ENCODE results near the gene KISS1.

The KISS1 gene

DNA sequence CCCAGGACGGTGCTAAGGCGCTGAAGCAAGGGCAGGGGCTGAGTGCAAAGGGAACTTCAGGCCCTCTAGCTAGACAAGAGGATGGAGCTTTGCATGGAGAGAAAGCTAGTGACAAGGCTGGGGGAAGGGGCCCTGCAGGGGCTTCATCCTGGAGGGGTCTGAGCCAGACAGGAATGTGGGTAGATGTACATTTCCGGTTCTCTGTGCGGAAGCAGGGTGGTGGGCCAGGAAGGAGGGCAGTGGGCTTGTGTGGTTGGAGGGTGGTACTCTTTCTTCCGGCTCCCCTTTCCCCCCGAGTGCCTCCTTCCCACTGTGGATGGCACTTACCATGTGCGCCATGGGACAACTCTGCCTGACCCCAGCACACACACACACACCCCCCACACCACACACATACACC is 1.5 kb downstream of the KISS1 start:
- DNase-seq (ENCODE audit: low read depth, low spot score): no peak
- no peak overlapping the region for H3K27ac ChIP-seq

DNA sequence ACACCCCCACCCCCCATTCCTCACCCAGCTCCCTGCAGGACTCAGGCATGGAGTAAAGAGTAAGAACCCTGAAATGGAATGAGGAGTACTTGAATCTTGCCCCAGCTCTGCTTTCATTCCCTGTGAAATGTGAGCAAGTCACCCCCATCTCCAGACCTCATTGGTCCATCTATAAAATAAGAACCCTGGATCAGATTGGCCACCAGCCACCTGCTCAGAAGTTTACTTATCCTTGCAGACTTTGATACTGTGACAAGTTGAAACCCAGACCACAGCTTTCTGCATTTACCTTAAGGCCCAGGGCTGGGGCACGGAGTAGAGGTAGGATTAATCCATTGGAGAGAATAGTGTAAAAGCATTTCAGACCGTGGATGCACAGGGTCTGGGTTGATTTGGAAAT is 2.2 kb downstream of the KISS1 start:
- DNase-seq (ENCODE audit: low read depth, low spot score): no peak
- H3K27ac ChIP-seq: no peak overlapping the region

- DNase-seq (ENCODE audit: low read depth, low spot score): no peak
- H3K27ac ChIP-seq: no peak overlapping the region
These were observed 3.5 kb downstream of the KISS1 start for GRCh38 chr1:204192589-204193352.

- DNase-seq (ENCODE audit: low read depth, low spot score): no peak
- no peak overlapping the region for H3K27ac ChIP-seq
These were observed 4.2 kb downstream of the KISS1 start for GRCh38 chr1:204192046-204192445.

DNA sequence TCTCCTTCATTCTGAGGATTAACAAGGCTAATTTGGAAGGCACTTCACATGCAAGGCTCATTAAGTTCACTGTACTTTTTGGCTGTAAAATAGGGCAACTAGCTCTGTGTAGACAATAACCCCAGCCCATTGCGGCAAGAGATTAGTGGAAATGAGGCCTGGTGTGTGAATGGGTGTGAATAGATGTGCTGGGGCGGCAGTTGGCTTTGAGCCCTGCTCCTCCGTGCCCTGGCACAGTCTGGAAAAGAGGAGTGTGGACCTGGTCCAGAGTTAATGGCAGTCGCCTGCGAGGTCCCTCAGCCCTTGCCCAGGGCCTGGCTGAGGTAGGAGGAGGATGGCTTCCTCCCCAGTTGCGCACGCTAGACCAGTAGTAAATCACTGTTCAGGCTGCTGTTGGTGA is 4.8 kb downstream of the KISS1 start:
- DNase-seq (ENCODE audit: low read depth, low spot score): no peak

DNA sequence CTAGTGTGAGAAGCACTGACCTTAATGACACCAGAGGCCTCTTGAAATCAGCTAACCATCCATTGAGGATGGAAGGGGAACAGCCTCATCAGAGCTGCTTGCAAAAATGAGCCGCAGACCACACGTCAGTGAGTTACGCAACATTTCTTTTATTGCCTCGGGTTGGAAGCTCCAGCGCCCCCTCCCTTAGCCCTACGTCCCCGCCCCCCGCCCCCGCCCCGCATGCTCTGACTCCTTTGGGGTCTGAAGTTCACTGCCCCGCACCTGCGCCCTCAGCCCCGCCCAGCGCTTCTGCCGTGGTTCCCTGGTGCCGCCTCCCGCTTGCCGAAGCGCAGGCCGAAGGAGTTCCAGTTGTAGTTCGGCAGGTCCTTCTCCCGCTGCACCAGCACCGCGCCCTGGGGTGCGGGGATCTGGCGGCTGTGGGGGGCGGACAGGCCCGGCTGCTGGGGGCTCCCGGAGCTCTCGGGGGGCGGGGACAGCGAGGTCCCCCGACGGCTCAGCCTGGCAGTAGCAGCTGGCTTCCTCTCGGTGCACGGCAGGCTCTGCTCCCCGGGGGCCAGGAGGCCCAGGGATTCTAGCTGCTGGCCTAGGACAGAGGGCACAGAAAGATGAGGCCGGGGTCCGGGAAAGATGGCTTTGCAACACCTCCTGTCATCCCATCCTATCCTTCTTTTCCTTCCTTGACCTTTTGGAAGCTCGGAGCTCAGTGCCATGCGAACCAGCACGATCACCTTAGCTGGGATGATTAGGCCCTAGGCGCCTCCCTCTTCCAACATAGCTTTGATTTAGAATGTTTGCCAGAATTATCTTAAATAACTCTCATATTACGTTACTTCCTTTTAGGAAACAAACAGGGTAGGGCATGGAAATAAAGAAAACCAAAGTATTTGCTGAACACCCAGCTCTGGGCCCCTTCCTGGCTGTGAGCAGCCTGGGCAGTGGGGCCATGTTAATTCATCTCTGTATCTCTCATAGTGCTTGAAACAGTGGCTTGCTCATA is 5.8 kb downstream of the KISS1 start:
- no peak for DNase-seq (ENCODE audit: low read depth, low spot score)
- H3K27ac ChIP-seq: no peak overlapping the region

More for the DNA sequence above, 4.8 kb downstream of the KISS1 start:
- H3K27ac ChIP-seq: no peak overlapping the region

DNA sequence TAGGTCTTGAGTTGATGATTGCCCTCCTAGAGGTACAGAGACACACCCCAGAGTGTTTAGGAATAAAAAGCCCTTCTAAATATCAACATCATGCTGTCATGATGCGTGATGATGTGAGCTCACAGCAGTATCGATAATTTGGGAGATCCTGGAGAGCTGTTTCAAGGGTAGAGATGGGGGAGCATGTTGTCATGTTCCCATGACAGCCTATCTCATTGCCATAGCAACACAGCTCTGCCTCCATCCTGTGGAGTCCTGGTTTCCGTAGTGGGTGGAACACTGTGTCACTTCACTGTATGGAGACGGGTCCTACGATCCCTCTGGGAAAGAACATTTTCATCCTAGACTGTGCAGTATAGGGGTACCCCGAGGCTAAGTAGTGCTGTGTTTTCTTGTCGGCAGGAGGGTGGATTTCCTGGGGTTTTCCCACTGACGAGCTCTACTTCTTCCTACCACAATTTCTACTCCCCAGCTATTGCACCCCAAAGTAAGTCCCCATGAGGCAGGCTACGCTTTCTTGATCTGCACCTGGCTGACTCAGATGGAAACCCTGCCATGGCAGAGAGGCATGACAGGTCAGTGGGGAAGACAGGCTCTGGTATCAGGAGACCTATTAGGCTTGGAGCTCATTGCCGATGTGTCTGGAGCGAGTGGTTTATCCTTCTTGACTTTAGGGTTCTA is 7.2 kb downstream of the KISS1 start:
- H3K27ac ChIP-seq: no peak overlapping the region
- DNase-seq (ENCODE audit: low read depth, low spot score): no peak

GRCh38 chr1:204186597-204186996 is 9.7 kb downstream of the KISS1 start:
- no peak for DNase-seq (ENCODE audit: low read depth, low spot score)
- no peak overlapping the region for H3K27ac ChIP-seq

DNA sequence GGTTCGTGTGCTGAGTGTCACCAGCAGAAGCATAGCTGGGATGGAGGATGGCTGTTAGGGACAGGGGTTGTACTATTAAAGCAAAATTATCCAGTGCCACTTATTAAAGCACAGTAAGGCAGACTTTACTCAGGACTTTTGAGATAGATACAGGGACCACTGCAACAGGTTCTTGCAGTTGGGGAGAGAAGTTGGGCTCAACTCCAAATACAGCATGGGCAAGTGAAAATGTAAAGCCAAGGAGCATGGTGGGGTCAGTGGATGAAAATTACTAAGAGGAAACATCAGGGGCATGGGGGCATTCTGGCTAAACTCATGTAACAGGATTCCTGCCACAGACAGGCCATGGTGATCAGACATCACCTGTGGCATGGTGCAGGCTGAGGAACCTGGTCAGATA is 15.2 kb downstream of the KISS1 start:
- H3K27ac ChIP-seq: no peak overlapping the region
- no peak for DNase-seq (ENCODE audit: low read depth, low spot score)

GRCh38 chr1:204180133-204180532 is 16.2 kb downstream of the KISS1 start:
- DNase-seq (ENCODE audit: low read depth, low spot score): no peak
- H3K27ac ChIP-seq: no peak overlapping the region

- no peak overlapping the region for H3K27ac ChIP-seq
- no peak for DNase-seq (ENCODE audit: low read depth, low spot score)
These were observed 17.6 kb downstream of the KISS1 start for GRCh38 chr1:204178487-204179281.

GRCh38 chr1:204177133-204177532 is 19.2 kb downstream of the KISS1 start:
- no peak for DNase-seq (ENCODE audit: low read depth, low spot score)

GRCh38 chr1:204176049-204176448 is 20.2 kb downstream of the KISS1 start:
- no peak overlapping the region for H3K27ac ChIP-seq
- DNase-seq (ENCODE audit: low read depth, low spot score): no peak

More at GRCh38 chr1:204177133-204177532, 19.2 kb downstream of the KISS1 start:
- H3K27ac ChIP-seq: no peak overlapping the region

DNA sequence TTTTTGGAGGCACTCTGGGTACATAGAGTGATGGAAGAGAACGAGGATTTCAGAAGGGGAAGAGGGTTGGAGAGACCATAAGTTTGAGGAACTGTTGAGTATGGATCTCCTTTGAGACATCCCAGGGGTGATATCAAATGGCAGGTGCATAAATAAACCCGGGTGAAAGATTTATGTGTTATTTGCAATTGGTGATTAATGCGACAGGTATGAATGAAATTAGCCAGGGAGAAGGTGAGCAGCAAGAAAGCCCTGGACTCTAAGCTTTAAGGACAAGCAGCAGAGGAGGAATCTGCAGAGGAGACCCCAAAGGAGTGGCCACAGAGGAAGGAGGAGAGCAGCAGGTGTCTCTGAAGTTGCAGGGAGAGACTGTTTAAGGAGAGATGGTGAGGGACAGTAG is 21.3 kb downstream of the KISS1 start:
- no peak for DNase-seq (ENCODE audit: low read depth, low spot score)
- no peak overlapping the region for H3K27ac ChIP-seq

GRCh38 chr1:204172404-204173029 is 23.8 kb downstream of the KISS1 start:
- no peak for DNase-seq (ENCODE audit: low read depth, low spot score)
- H3K27ac ChIP-seq: peak overlapping the region; percentile 94

DNA sequence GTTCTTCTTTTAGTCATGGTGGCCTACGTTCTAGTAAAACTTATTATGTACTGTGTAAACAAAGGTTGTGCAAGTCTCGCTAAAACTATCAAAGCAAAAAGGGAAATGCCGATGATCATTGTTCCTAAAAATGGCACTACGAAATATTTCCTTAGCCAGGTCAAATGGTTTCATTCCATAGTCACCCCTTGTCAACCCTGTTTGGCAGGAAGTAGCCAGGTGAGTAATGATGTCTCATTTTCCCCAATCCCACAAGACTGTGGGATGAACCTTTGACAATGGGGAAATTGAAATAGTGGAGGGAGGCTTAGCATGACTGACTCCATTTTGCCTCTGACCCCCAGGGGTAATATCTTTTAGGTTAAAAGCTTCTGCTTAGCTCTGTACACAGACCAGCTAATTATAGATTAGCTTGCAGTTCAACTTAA is 24.5 kb downstream of the KISS1 start:
- DNase-seq (ENCODE audit: low read depth, low spot score): peak; percentile 98
- peak overlapping the region; percentile 94 for H3K27ac ChIP-seq

DNA sequence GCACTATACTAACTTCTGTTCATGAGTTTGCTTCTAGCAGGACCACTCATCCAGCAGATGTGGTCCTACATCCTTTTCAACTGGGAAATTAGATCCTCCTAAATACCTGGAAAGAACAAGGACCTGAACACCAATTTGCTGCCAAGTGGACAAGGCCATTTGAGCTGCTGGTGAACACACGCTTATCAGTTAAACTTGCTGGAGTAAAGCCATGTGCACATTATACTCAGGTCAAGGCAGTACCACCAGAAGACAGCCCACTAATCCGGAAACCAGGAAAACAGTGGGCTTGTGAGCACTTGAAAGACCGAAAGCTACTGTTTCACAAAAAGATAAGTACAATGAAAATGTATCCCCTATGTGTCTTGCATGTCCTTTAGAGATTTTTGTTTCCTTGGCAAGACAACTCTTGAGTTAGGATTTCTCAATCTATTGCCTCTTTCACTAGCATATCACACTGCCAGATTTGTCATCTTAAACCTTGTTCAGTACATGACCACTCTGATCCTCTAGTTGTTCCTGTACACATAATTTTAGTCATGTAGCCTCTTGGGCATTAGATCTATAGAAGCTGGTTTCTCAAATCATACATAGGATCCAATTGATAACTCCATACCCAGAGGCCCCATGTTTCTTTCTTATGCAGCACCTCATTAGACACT is 25.7 kb downstream of the KISS1 start:
- H3K27ac ChIP-seq: peak overlapping the region; percentile 94
- no peak for DNase-seq (ENCODE audit: low read depth, low spot score)

- no peak overlapping the region for H3K27ac ChIP-seq
- DNase-seq (ENCODE audit: low read depth, low spot score): no peak
These were observed 26.4 kb downstream of the KISS1 start for GRCh38 chr1:204169858-204170257.

DNA sequence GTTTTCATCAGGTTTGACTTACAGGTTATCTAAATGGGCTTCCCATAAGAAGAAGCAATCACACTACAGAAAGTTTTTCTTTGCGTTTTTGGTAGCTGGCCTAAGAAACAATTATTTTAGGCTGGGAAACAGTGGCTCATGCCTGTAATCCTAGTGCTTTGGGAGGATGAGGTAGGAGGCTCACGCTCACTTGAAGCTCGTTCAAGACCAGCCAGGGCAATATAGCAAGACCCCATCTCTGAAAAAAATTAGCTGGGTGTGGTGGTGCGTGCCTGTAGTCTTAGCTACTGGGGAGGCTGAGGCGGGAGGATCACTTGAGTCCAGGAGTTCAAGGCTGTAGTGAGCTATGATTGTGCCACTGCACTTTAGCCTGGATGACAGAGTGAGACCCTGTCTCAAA is 28.6 kb downstream of the KISS1 start:
- no peak for DNase-seq (ENCODE audit: low read depth, low spot score)
- no peak overlapping the region for H3K27ac ChIP-seq

Data from epithelial cell of prostate (primary cell).